Mucosa of descending colon (tissue), 3 donors: ENCODE measurements around the gene SCD5. TPM values are rescaled to one million over a fixed set of nuclear protein-coding genes. Genes with fewer than 3 reads are reported as not detected.

Source experiments
- ATAC-seq: fragments of 200-7000 bp; cut with Tn5 transposase; one replicate; pipeline ENCODE4 v1.9.1; 2020; ENCODE audit warnings: mild to moderate bottlenecking, moderate library complexity
- DNase-seq, 3 donors: peaks; one replicate each; pipeline ENCODE4 v3.0.0-alpha.2; 2020
- H3K36me3 ChIP-seq: fragments of 200-600 bp; one replicate; pipeline ENCODE4 v1.8.0; 2021; ENCODE audit warnings: low read depth, mild to moderate bottlenecking
- H3K4me1 ChIP-seq: fragments of 200-600 bp; one replicate; pipeline ENCODE4 v1.8.0; 2021; ENCODE audit warnings: low read depth, mild to moderate bottlenecking
- H3K4me3 ChIP-seq: fragments of 200-600 bp; one replicate; pipeline ENCODE4 v1.8.0; 2021; ENCODE audit warnings: mild to moderate bottlenecking
- H3K9me3 ChIP-seq: fragments of 200-600 bp; one replicate; pipeline ENCODE4 v1.8.0; 2021; ENCODE audit warnings: mild to moderate bottlenecking
- CTCF ChIP-seq: fragments of 200-600 bp; IDR thresholded peaks from one replicate; pipeline ENCODE4 v1.8.0; 2022; ENCODE audit warnings: antibody characterized with exemption, mild to moderate bottlenecking
- intact Hi-C, 2 donors: fragments of 100-400 bp; cut with DNase I in 1 of 2; cut with micrococcal nuclease in 1 of 2; formaldehyde crosslinking; loops; one replicate each; pipeline versions ENCODE4 v1.11.0 to v1.11.1; 2022; cut with DNase I, micrococcal nuclease
- total RNA-seq, 3 donors: library from RNA; stranded (reverse); fragmentation: NEBNext Ultra II Directional in 2 of 3; extraction: Animal tissue kit (Norgen Biotek cat#: 25700) in 2 of 3; gene quantifications; one replicate each; pipeline versions ENCODE4 v1.2.1 to v1.2.4, GENCODE V29; 2021 to 2023
- donor health status: DM: no; HTN: no; CAD: no; lungs with moderate emphysema.
- donor health status: DM: no; HTN: no; CAD: no.
- donor health status: DM: no; HTN: yes; CAD: no.

The SCD5 gene
- total RNA-seq, 3 donors from 2014 or later: 1.5 to 19.9 (median 2.8) TPM

- no peaks in the 10 kb centered on the region for H3K36me3 ChIP-seq
- no peak for ATAC-seq
- no peak for DNase-seq
- intact Hi-C loops: no loop called here
- H3K4me1 ChIP-seq: no peaks in the 10 kb centered on the region
- H3K4me3 ChIP-seq: no peak overlapping the region
- TF ChIP-seq CTCF: no peak
- H3K9me3 ChIP-seq: peaks cover 6% of the 10 kb centered on the region
Measured at GRCh38 chr4:82770607-82771006, 28.0 kb downstream of the SCD5 start.

- H3K9me3 ChIP-seq: peaks cover 18% of the 10 kb centered on the region
- ATAC-seq (no peak), DNase-seq (no peak)
- no peaks in the 10 kb centered on the region for H3K4me1 ChIP-seq
- no peak for TF ChIP-seq CTCF
- H3K4me3 ChIP-seq: no peak overlapping the region
- no peaks in the 10 kb centered on the region for H3K36me3 ChIP-seq
- intact Hi-C loops: no loop called here
Measured at GRCh38 chr4:82765134-82765533, 33.5 kb downstream of the SCD5 start.

- Histone ChIP-seq H3K36me3 (no peaks in the 10 kb centered on the region), H3K9me3 (peaks cover 18% of the 10 kb centered on the region), H3K4me1 (no peaks in the 10 kb centered on the region), H3K4me3 (no peak overlapping the region)
- TF ChIP-seq CTCF: no peak
- intact Hi-C loops: no loop called here
- DNase-seq: no peak
- no peak for ATAC-seq
Measured at GRCh38 chr4:82761229-82761628, 37.4 kb downstream of the SCD5 start.

- DNase-seq: no peak
- Histone ChIP-seq H3K36me3 (no peaks in the 10 kb centered on the region), H3K4me1 (no peaks in the 10 kb centered on the region), H3K4me3 (no peak overlapping the region), H3K9me3 (no peaks in the 10 kb centered on the region)
- ATAC-seq: no peak
- intact Hi-C loops: no loop called here
- TF ChIP-seq CTCF: no peak
Measured at GRCh38 chr4:82758701-82759685, 39.6 kb downstream of the SCD5 start.

- intact Hi-C loops: no loop called here
- no peaks in the 10 kb centered on the region for H3K4me1 ChIP-seq
- ATAC-seq (no peak), DNase-seq (no peak)
- no peaks in the 10 kb centered on the region for H3K36me3 ChIP-seq
- H3K9me3 ChIP-seq: no peaks in the 10 kb centered on the region
- no peak for TF ChIP-seq CTCF
- H3K4me3 ChIP-seq: no peak overlapping the region
Measured at GRCh38 chr4:82756061-82756460, 42.5 kb downstream of the SCD5 start.
